WTC11 (cell line): ENCODE results near the gene ADCY10.

Source experiments
- TEAD4 ChIP-seq: sonication (generic); formaldehyde crosslinking; IDR thresholded peaks from 2 replicates; pipeline ENCODE4 v1.8.0; 2022; ENCODE audit warnings: mild to moderate bottlenecking, missing genetic modification reagents
- TF ChIP-seq, protein P1 (sequence below): fragments of 200-600 bp; IDR thresholded peaks from 2 replicates; pipeline ENCODE4 v1.8.0; 2022; ENCODE audit warnings: antibody characterized with exemption

DNA sequence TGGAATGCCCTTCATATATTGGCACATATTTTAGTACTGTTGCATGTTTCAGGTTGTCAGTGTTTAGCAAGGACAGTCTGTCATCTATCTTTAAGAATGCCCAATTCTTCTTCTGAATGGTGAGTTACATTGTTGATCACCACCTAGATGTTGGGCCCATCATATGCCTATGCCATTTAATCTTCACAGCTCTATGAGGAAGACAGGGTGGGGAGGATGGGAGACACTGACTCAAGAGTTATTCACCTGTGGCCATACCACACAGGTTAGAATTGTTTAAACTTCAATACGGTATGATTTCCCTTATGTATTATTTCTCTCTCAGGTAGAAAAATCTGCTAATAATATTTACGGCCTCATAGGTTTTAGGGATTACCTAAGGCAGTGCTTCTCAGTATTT lies 147.4 kb downstream of the ADCY10 start:
- TF ChIP-seq TEAD4: no peak
- TF ChIP-seq, protein P1, sequence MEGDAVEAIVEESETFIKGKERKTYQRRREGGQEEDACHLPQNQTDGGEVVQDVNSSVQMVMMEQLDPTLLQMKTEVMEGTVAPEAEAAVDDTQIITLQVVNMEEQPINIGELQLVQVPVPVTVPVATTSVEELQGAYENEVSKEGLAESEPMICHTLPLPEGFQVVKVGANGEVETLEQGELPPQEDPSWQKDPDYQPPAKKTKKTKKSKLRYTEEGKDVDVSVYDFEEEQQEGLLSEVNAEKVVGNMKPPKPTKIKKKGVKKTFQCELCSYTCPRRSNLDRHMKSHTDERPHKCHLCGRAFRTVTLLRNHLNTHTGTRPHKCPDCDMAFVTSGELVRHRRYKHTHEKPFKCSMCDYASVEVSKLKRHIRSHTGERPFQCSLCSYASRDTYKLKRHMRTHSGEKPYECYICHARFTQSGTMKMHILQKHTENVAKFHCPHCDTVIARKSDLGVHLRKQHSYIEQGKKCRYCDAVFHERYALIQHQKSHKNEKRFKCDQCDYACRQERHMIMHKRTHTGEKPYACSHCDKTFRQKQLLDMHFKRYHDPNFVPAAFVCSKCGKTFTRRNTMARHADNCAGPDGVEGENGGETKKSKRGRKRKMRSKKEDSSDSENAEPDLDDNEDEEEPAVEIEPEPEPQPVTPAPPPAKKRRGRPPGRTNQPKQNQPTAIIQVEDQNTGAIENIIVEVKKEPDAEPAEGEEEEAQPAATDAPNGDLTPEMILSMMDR: no peak
